ENCODE results near the gene LIPC. TPM values are rescaled to one million over a fixed set of nuclear protein-coding genes. Genes with fewer than 3 reads are reported as not detected.

The LIPC gene
- total RNA-seq, 1 experiment from 2014 or later, result not detected

DNA sequence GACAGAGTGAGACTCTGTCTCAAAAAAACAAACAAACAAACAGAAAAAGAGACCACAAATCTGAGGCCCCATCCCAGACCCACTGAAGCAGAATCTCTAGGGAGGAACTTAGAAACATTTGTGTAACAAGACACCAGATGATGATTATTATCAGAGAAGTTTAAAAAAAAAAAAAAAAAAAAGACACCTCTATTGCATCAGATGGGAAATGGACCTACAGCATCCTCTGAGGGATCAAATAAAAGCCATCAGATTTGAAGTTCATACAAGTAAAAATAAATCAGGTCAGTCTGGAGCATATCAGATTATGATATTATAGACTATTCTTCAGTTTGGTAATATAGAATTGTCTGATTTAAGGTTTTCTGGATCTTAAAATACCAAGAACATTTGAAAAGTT is 21.9 kb upstream of the LIPC start:
- CTCF ChIA-PET, result no interaction called here
- no peak overlapping the region for H2AFZ ChIP-seq (ENCODE audit: low read depth, low read length, poor library complexity, severe bottlenecking)
- H3K4me3 ChIP-seq (replicated peaks in 1 of 2; ENCODE audit: low read depth in 1 of 2, low read length in 2 of 2), result no peak overlapping the region
- TF ChIP-seq FOSL1 (IDR thresholded peaks at IDR 0.05; ENCODE audit: low read depth) (no peak), ELF1 (IDR thresholded peaks at IDR 0.05; ENCODE audit: borderline replicate concordance, low read depth) (no peak), ZBTB33 (IDR thresholded peaks at IDR 0.05; ENCODE audit: extremely low read depth, insufficient replicate concordance, low read length) (no peak), SIN3A (IDR thresholded peaks at IDR 0.05; ENCODE audit: low read depth) (no peak), SRF (IDR thresholded peaks at IDR 0.05; ENCODE audit: low read depth) (no peak), CTCF (IDR thresholded peaks at IDR 0.05 in 2 of 3, conservative IDR thresholded peaks at IDR 0.05 in 1 of 3; ENCODE audit: borderline replicate concordance in 1 of 3, insufficient read depth in 1 of 3, low read depth in 2 of 3, low read length in 2 of 3) (no peak), RAD21 (IDR thresholded peaks at IDR 0.05; ENCODE audit: low read depth) (no peak), YY1 (IDR thresholded peaks at IDR 0.05; ENCODE audit: extremely low read depth, insufficient replicate concordance, low read depth, low read length) (no peak), ZNF274 (IDR thresholded peaks at IDR 0.05; ENCODE audit: low read depth, low read length) (no peak), CBX3 (IDR thresholded peaks at IDR 0.05; ENCODE audit: low read depth) (no peak), POLR2AphosphoS5 (IDR thresholded peaks at IDR 0.05; ENCODE audit: low read depth, low read length) (no peak), POLR2A (IDR thresholded peaks at IDR 0.05; ENCODE audit: borderline replicate concordance, extremely low read depth, insufficient read depth, insufficient read length) (no peak), REST (IDR thresholded peaks at IDR 0.05; ENCODE audit: low read depth) (no peak), MAX (IDR thresholded peaks at IDR 0.05) (no peak), CEBPB (IDR thresholded peaks at IDR 0.05; ENCODE audit: low read depth) (no peak), SP1 (IDR thresholded peaks at IDR 0.05; ENCODE audit: low read depth) (no peak), EZH2phosphoT487 (IDR thresholded peaks at IDR 0.05; ENCODE audit: borderline replicate concordance) (no peak)
- TF ChIP-seq, protein P1, sequence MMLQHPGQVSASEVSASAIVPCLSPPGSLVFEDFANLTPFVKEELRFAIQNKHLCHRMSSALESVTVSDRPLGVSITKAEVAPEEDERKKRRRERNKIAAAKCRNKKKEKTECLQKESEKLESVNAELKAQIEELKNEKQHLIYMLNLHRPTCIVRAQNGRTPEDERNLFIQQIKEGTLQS (IDR thresholded peaks at IDR 0.05), result no peak
- no peaks in the 10 kb centered on the region for H3K4me1 ChIP-seq (ENCODE audit: control insufficient read depth in 1 of 2, insufficient read depth in 2 of 2, low read length in 2 of 2)
- DNase-seq (ENCODE audit: low read depth, low spot score) (no peak), ATAC-seq (no peak)
- RAD21 ChIA-PET (ENCODE audit: low non-redundant PET in 1 of 2, low total read pairs in 2 of 2, uncharacterized antibody in 2 of 2, unreplicated experiment in 2 of 2), result no interaction called here
- no peak overlapping the region for H3K27ac ChIP-seq (ENCODE audit: low read depth, low read length)
- no peaks in the 10 kb centered on the region for H3K79me2 ChIP-seq (ENCODE audit: insufficient read depth, low read length)
- no peaks in the 10 kb centered on the region for H3K36me3 ChIP-seq (ENCODE audit: control insufficient read depth in 1 of 2, insufficient read depth in 2 of 2, low read length in 2 of 2)
- POLR2A ChIA-PET, result no interaction called here
- no peaks in the 10 kb centered on the region for H3K9me2 ChIP-seq (ENCODE audit: insufficient read depth)
- no TSS peak for BruUV-seq (replicated peaks)
- intact Hi-C loops (cut with micrococcal nuclease), result no loop called here
- no peak overlapping the region for H3K9ac ChIP-seq (ENCODE audit: low read length)
- no peaks in the 10 kb centered on the region for H4K20me1 ChIP-seq (ENCODE audit: insufficient read depth)
- H3K27me3 ChIP-seq (ENCODE audit: insufficient read depth, low read length), result no peaks in the 10 kb centered on the region
- H3K4me2 ChIP-seq (ENCODE audit: low read length), result no peak overlapping the region
- no peaks in the 10 kb centered on the region for H3K9me3 ChIP-seq (ENCODE audit: control insufficient read depth in 1 of 2, insufficient read depth in 1 of 2, low read depth in 1 of 2, low read length in 2 of 2)
